ENCODE data around the gene TECTA.

- TF ChIP-seq EZH2 (IDR thresholded peaks at IDR 0.05; ENCODE audit: low read length, missing control alignments) (no peak), CTCF (conservative IDR thresholded peaks at IDR 0.05 in 1 of 2, IDR thresholded peaks at IDR 0.05 in 1 of 2; ENCODE audit: low read depth in 1 of 2, low read length in 2 of 2) (no peak)
These were observed 53.7 kb downstream of the TECTA start for GRCh38 chr11:121154486-121155314.
